Liver (tissue), 9 donors: ENCODE data around the gene LSR. TPM values are rescaled to one million over a fixed set of nuclear protein-coding genes. Genes with fewer than 3 reads are reported as not detected.

Experiments
- DNase-seq: peaks from one replicate; pipeline ENCODE4 v3.0.0-alpha.2; 2017; ENCODE audit warnings: low spot score
- H3K27ac ChIP-seq, 2 donors: one replicate each; pipeline ENCODE4 v1.7.0; 2013; ENCODE audit warnings: inconsistent platforms in 2 of 2, low read length in 2 of 2, control low read depth in 1 of 2, low read depth in 1 of 2, mild to moderate bottlenecking in 1 of 2
- H3K27me3 ChIP-seq, 4 donors: one replicate each; pipeline versions ENCODE4 v1.6.1 to v1.7.0; 2013; ENCODE audit warnings: low read length in 3 of 4, inconsistent platforms in 1 of 4, mild to moderate bottlenecking in 1 of 4, moderate library complexity in 1 of 4; ENCODE audit not compliant: control insufficient read depth in 4 of 4, insufficient read depth in 4 of 4
- H3K36me3 ChIP-seq, 4 donors: one replicate each; pipeline versions ENCODE4 v1.6.1 to v1.7.0; 2013; ENCODE audit warnings: low read length in 3 of 4, mild to moderate bottlenecking in 3 of 4, low read depth in 1 of 4, moderate library complexity in 1 of 4; ENCODE audit not compliant: control insufficient read depth in 4 of 4, insufficient read depth in 3 of 4
- H3K4me1 ChIP-seq, 4 donors: one replicate each; pipeline versions ENCODE4 v1.6.1 to v1.7.0; 2013; ENCODE audit warnings: low read length in 3 of 4, mild to moderate bottlenecking in 3 of 4, moderate library complexity in 1 of 4; ENCODE audit not compliant: control insufficient read depth in 4 of 4, insufficient read depth in 4 of 4
- H3K4me3 ChIP-seq, 3 donors: one replicate each; pipeline versions ENCODE4 v1.6.1 to v1.7.0; 2013; ENCODE audit warnings: low read length in 3 of 3, control low read depth in 1 of 3, low read depth in 1 of 3, mild to moderate bottlenecking in 1 of 3
- H3K9ac ChIP-seq, 2 donors: one replicate each; pipeline ENCODE4 v1.7.0; 2013; ENCODE audit warnings: low read length in 2 of 2, mild to moderate bottlenecking in 2 of 2, moderate library complexity in 2 of 2, control low read depth in 1 of 2, low read depth in 1 of 2
- H3K9me3 ChIP-seq, 4 donors: one replicate each; pipeline versions ENCODE4 v1.6.1 to v1.7.0; 2013; ENCODE audit warnings: low read length in 3 of 4; ENCODE audit not compliant: control insufficient read depth in 4 of 4
- EGR1 ChIP-seq, 2 donors: IDR thresholded peaks; 2 replicates each; pipeline ENCODE4 v1.6.1; 2016 to 2018; ENCODE audit warnings: antibody characterized with exemption in 2 of 2, low read depth in 2 of 2
- FOXA1 ChIP-seq: IDR thresholded peaks from 2 replicates; pipeline ENCODE4 v1.6.1; 2016; ENCODE audit warnings: antibody characterized with exemption
- FOXA2 ChIP-seq: IDR thresholded peaks from 2 replicates; pipeline ENCODE4 v1.6.1; 2016; ENCODE audit warnings: antibody characterized with exemption
- GABPA ChIP-seq, 2 donors: IDR thresholded peaks in 1 of 2; conservative IDR thresholded peaks in 1 of 2; 2 replicates each; pipeline ENCODE4 v1.6.1; 2016; ENCODE audit warnings: antibody characterized with exemption in 2 of 2, mild to moderate bottlenecking in 1 of 2, moderate library complexity in 1 of 2
- HNF4A ChIP-seq, 2 donors: conservative IDR thresholded peaks; 2 replicates each; pipeline ENCODE4 v1.6.1; 2016; ENCODE audit warnings: antibody characterized with exemption in 2 of 2, mild to moderate bottlenecking in 2 of 2
- HNF4G ChIP-seq: IDR thresholded peaks from 2 replicates; pipeline ENCODE4 v1.6.1; 2016; ENCODE audit warnings: antibody characterized with exemption
- JUND ChIP-seq, 2 donors: IDR thresholded peaks; 2 replicates each; pipeline ENCODE4 v1.6.1; 2016; ENCODE audit warnings: antibody characterized with exemption in 2 of 2
- NR2F2 ChIP-seq: IDR thresholded peaks from 2 replicates; pipeline ENCODE4 v1.6.1; 2016; ENCODE audit warnings: antibody characterized with exemption
- RAD21 ChIP-seq, 2 donors: IDR thresholded peaks; 2 replicates each; pipeline ENCODE4 v1.6.1; 2016; ENCODE audit warnings: antibody characterized with exemption in 2 of 2, mild to moderate bottlenecking in 2 of 2
- RXRA ChIP-seq, 2 donors: IDR thresholded peaks; 2 replicates each; pipeline ENCODE4 v1.6.1; 2017 to 2018; ENCODE audit warnings: antibody characterized with exemption in 2 of 2, mild to moderate bottlenecking in 1 of 2
- SP1 ChIP-seq: IDR thresholded peaks from 2 replicates; pipeline ENCODE4 v1.6.1; 2018; ENCODE audit warnings: antibody characterized with exemption, mild to moderate bottlenecking
- TAF1 ChIP-seq: conservative IDR thresholded peaks from 2 replicates; pipeline ENCODE4 v1.6.1; 2016; ENCODE audit warnings: antibody characterized with exemption, mild to moderate bottlenecking
- YY1 ChIP-seq: IDR thresholded peaks from 2 replicates; pipeline ENCODE4 v1.6.1; 2016; ENCODE audit warnings: antibody characterized with exemption, mild to moderate bottlenecking
- ZBTB33 ChIP-seq: IDR thresholded peaks from 2 replicates; pipeline ENCODE4 v1.6.1; 2016; ENCODE audit warnings: antibody characterized with exemption
- WGBS: extraction: QIAGEN DNeasy Blood & Tissue Kit; methylation state at CpG from one replicate; pipeline ENCODE4 v1.1.7; 2013; 5-methylcytosine and 5-hydroxymethylcytosine counted together
- polyA plus RNA-seq, 2 donors: library from polyadenylated mRNA; stranded (reverse) in 1 of 2; unstranded in 1 of 2; fragments of 200-250 nt in 1 of 2; fragments of >200 nt in 1 of 2; fragmentation: Nextera tagmentation in 1 of 2; extraction: Ambion mirVana in 1 of 2; gene quantifications; one replicate each; pipeline versions ENCODE4 v1.2.1 to v1.2.3, GENCODE V29; 2013 to 2015
- total RNA-seq, 2 donors: library from RNA; depleted of rRNA; stranded (reverse); fragments of >200 nt; gene quantifications; one replicate each; pipeline ENCODE4 v1.2.3, GENCODE V29; 2014
- TF ChIP-seq, protein P1 (sequence below): fragments of 150-350 bp; IDR thresholded peaks from 2 replicates; pipeline ENCODE4 v1.5.1; 2017; ENCODE audit warnings: improper control_type of control experiment, low read depth, low read length; ENCODE audit not compliant: missing input control
- TF ChIP-seq, protein P2 (sequence below): IDR thresholded peaks from 2 replicates; pipeline ENCODE4 v1.6.1; 2016; ENCODE audit warnings: antibody characterized with exemption
- TF ChIP-seq, protein P3 (sequence below): IDR thresholded peaks from 2 replicates; pipeline ENCODE4 v1.6.1; 2016; ENCODE audit warnings: antibody characterized with exemption, mild to moderate bottlenecking
- TF ChIP-seq, protein P4 (sequence below): IDR thresholded peaks from 2 replicates; pipeline ENCODE4 v1.6.1; 2016; ENCODE audit warnings: antibody characterized with exemption
- donor health status: healthy.
- donor health status: healthy.
- donor health status: healthy.
- donor health status: healthy.
- donor health status: healthy.

Gene LSR
- total and polyA plus RNA-seq, 4 donors, result 33.7 to 150 (median 48.0) TPM

GRCh38 chr19:35292421-35293362 lies 43.9 kb downstream of the LSR start:
- Histone ChIP-seq H3K36me3 (no peaks in the 10 kb centered on the region), H3K27me3 (no peaks in the 10 kb centered on the region), H3K9me3 (no peaks in the 10 kb centered on the region), H3K4me1 (no peaks in the 10 kb centered on the region), H3K9ac (no peak overlapping the region), H3K27ac (no peak overlapping the region), H3K4me3 (no peak overlapping the region)
- TF ChIP-seq EGR1 (IDR thresholded peaks at IDR 0.05; ENCODE audit: low read depth in 2 of 2) (no peak), HNF4G (no peak), RAD21 (IDR thresholded peaks at IDR 0.05) (no peak), NR2F2 (no peak), YY1 (no peak), RXRA (IDR thresholded peaks at IDR 0.05) (no peak)
- TF ChIP-seq, protein P1, sequence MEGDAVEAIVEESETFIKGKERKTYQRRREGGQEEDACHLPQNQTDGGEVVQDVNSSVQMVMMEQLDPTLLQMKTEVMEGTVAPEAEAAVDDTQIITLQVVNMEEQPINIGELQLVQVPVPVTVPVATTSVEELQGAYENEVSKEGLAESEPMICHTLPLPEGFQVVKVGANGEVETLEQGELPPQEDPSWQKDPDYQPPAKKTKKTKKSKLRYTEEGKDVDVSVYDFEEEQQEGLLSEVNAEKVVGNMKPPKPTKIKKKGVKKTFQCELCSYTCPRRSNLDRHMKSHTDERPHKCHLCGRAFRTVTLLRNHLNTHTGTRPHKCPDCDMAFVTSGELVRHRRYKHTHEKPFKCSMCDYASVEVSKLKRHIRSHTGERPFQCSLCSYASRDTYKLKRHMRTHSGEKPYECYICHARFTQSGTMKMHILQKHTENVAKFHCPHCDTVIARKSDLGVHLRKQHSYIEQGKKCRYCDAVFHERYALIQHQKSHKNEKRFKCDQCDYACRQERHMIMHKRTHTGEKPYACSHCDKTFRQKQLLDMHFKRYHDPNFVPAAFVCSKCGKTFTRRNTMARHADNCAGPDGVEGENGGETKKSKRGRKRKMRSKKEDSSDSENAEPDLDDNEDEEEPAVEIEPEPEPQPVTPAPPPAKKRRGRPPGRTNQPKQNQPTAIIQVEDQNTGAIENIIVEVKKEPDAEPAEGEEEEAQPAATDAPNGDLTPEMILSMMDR, result no peak
- no peak for DNase-seq
- 87% methylated on average over 23 of the region's 23 CpGs for WGBS

GRCh38 chr19:35293363-35293739 lies 44.5 kb downstream of the LSR start:
- WGBS, result 68% methylated on average over 7 of the region's 7 CpGs
- no peak overlapping the region for H3K27ac ChIP-seq
- H3K9me3 ChIP-seq, result no peaks in the 10 kb centered on the region
- H3K36me3 ChIP-seq, result no peaks in the 10 kb centered on the region
- H3K4me1 ChIP-seq, result no peaks in the 10 kb centered on the region
- no peak for DNase-seq
- H3K9ac ChIP-seq, result no peak overlapping the region
- TF ChIP-seq TAF1 (no peak), HNF4G (no peak), FOXA2 (no peak), HNF4A (conservative IDR thresholded peaks at IDR 0.05) (no peak), GABPA (IDR thresholded peaks at IDR 0.05 in 1 of 2, conservative IDR thresholded peaks at IDR 0.05 in 1 of 2) (no peak), SP1 (no peak), JUND (IDR thresholded peaks at IDR 0.05) (no peak), YY1 (no peak), RAD21 (IDR thresholded peaks at IDR 0.05) (no peak), FOXA1 (no peak), NR2F2 (no peak), RXRA (IDR thresholded peaks at IDR 0.05) (no peak), EGR1 (IDR thresholded peaks at IDR 0.05; ENCODE audit: low read depth in 2 of 2) (no peak), ZBTB33 (no peak)
- TF ChIP-seq, protein P2, sequence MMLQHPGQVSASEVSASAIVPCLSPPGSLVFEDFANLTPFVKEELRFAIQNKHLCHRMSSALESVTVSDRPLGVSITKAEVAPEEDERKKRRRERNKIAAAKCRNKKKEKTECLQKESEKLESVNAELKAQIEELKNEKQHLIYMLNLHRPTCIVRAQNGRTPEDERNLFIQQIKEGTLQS, result no peak
- TF ChIP-seq, protein P3, sequence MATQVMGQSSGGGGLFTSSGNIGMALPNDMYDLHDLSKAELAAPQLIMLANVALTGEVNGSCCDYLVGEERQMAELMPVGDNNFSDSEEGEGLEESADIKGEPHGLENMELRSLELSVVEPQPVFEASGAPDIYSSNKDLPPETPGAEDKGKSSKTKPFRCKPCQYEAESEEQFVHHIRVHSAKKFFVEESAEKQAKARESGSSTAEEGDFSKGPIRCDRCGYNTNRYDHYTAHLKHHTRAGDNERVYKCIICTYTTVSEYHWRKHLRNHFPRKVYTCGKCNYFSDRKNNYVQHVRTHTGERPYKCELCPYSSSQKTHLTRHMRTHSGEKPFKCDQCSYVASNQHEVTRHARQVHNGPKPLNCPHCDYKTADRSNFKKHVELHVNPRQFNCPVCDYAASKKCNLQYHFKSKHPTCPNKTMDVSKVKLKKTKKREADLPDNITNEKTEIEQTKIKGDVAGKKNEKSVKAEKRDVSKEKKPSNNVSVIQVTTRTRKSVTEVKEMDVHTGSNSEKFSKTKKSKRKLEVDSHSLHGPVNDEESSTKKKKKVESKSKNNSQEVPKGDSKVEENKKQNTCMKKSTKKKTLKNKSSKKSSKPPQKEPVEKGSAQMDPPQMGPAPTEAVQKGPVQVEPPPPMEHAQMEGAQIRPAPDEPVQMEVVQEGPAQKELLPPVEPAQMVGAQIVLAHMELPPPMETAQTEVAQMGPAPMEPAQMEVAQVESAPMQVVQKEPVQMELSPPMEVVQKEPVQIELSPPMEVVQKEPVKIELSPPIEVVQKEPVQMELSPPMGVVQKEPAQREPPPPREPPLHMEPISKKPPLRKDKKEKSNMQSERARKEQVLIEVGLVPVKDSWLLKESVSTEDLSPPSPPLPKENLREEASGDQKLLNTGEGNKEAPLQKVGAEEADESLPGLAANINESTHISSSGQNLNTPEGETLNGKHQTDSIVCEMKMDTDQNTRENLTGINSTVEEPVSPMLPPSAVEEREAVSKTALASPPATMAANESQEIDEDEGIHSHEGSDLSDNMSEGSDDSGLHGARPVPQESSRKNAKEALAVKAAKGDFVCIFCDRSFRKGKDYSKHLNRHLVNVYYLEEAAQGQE, result no peak
- TF ChIP-seq, protein P4, sequence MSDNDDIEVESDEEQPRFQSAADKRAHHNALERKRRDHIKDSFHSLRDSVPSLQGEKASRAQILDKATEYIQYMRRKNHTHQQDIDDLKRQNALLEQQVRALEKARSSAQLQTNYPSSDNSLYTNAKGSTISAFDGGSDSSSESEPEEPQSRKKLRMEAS, result no peak
- TF ChIP-seq, protein P1, result no peak
- H3K27me3 ChIP-seq, result no peaks in the 10 kb centered on the region
- no peak overlapping the region for H3K4me3 ChIP-seq
